Tibial nerve (tissue), 4 donors: Measurements from ENCODE around the gene PLEKHJ1. TPM values are rescaled to one million over a fixed set of nuclear protein-coding genes. Genes with fewer than 3 reads are reported as not detected.
A peak's percentile ranks its signal among the peaks of the same experiment; 100 is the strongest.

ENCODE experiments used
- DNase-seq, 2 donors: peaks; one replicate each; pipeline ENCODE4 v3.0.0-alpha.2; 2019; ENCODE audit warnings: low spot score in 2 of 2
- H3K27ac ChIP-seq, 4 donors: fragments of 200-600 bp; sonication (generic) in 3 of 4; one replicate each; pipeline ENCODE4 v1.5.1; 2017 to 2019; ENCODE audit warnings: mild to moderate bottlenecking in 1 of 4
- H3K27me3 ChIP-seq, 2 donors: fragments of 200-600 bp; sonication (generic) in 1 of 2; one replicate each; pipeline versions ENCODE4 v1.5.1 to v1.6.0; 2017 to 2019
- H3K36me3 ChIP-seq, 3 donors: fragments of 200-600 bp; sonication (generic); one replicate each; pipeline ENCODE4 v1.5.1; 2018 to 2019
- H3K4me1 ChIP-seq, 4 donors: fragments of 200-600 bp; sonication (generic) in 3 of 4; one replicate each; pipeline ENCODE4 v1.5.1; 2017 to 2019
- H3K4me3 ChIP-seq, 4 donors: fragments of 200-600 bp; sonication (generic) in 3 of 4; one replicate each; pipeline ENCODE4 v1.5.1; 2017 to 2019; ENCODE audit warnings: mild to moderate bottlenecking in 1 of 4, moderate library complexity in 1 of 4
- H3K9me3 ChIP-seq, 4 donors: fragments of 200-600 bp; sonication (generic) in 3 of 4; one replicate each; pipeline ENCODE4 v1.5.1; 2017 to 2019
- EP300 ChIP-seq, 2 donors: sonication (generic); formaldehyde crosslinking; IDR thresholded peaks; one replicate each; pipeline ENCODE4 v1.6.1; 2017; ENCODE audit warnings: antibody characterized with exemption in 2 of 2, mild to moderate bottlenecking in 1 of 2
- POLR2A ChIP-seq, 2 donors: fragments of 450-650 bp; IDR thresholded peaks; one replicate each; pipeline ENCODE4 v1.6.1; 2017; ENCODE audit warnings: antibody characterized with exemption in 2 of 2, mild to moderate bottlenecking in 2 of 2, moderate library complexity in 2 of 2
- WGBS, 2 donors: methylation state at CpG; one replicate each; pipeline ENCODE4 v1.1.5; 2018; 5-methylcytosine and 5-hydroxymethylcytosine counted together
- total RNA-seq, 4 donors: library from RNA; depleted of rRNA; stranded (reverse); fragments of >200 nt; gene quantifications; one replicate each; pipeline ENCODE4 v1.1.0, GENCODE V29; 2016
- TF ChIP-seq, protein P1 (sequence below), 5 experiments: fragments of 200-600 bp in 3 of 5; fragments of 450-650 bp in 2 of 5; sonication (generic) in 3 of 5; IDR thresholded peaks; one replicate each; pipeline ENCODE4 v1.5.1; 2016 to 2019; ENCODE audit warnings: antibody characterized with exemption in 5 of 5, mild to moderate bottlenecking in 3 of 5, moderate library complexity in 2 of 5

Gene PLEKHJ1
- total RNA-seq, 4 donors from 2014 or later = 37.3 to 67.5 (median 51.2) TPM

DNA sequence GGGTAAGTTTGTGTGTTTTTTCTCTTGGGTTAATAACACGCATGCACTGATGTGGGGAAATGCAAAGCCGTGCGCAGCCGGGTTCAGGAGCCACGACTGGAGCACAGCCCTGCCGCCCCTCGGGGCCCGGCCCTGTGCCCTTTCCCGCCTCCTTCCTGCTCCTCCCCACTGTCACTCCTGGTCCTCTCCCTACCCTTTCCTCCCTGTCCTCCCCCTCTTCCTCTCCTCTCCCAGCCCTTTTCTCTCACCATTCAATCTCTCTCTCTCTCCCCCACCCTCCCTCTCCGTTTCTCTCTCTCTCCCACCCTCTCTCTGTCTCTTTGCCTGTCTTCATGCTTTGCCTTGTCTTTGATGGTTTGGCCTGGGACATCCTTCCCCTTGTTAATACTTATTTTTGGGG is 27.2 kb downstream of the PLEKHJ1 start:
- peak overlapping the region in 2 of 4 donors; percentile 12 to 40 for H3K27ac ChIP-seq
- 57 to 58% methylated on average over 10 of the region's 10 CpGs for WGBS, 2 donors

DNA sequence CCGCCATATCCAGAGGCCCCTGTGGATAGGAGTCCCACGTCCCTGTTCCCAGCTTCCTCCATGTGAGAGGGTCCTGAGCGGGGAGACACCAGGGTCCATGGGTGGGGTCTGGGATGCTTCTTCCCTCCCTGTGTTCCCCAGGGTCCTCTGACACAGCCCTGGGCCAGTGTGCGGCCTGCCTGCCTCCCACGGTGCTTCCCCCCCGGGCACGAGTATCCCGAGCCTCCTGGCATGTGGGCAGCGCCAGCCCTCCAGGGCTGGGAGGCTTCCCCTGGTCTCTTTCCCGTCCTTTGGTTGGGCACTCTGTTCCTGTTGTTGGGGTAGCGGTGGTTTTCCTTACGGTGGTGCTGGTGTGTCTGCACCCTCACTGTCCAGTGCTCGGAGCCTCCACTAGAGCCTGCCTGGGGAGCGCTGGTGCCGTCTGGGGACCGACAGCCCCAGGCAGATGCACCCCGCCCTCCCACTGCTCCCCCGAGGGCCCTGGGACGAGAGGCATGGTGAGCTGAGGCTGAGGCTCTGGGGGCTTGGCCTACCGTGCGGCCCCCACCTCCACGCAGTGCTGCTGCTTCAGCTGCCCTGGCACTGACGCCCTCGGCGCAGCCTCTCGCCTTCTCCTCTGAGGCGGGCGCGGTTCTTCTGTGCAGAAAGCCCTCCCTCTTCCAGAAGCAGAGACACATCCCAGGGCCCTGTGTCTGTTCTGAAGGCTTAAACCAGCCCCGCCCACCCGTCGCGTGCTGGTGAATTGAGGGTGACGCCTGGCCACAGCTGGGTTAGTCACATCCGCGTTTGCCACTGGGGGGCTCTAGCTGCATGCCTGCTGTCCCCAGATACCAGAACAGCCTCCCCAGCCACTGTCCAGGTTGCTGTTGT is 27.9 kb downstream of the PLEKHJ1 start:
- H3K36me3 ChIP-seq = peaks cover 0 to 86% (median 13%) of the 10 kb centered on the region in 3 donors
- 35 to 64% methylated on average over 5 to 36 of the region's 36 CpGs for WGBS, 2 donors
- peak; percentile 65 to 75 for DNase-seq
- no peaks in the 10 kb centered on the region for H3K27me3 ChIP-seq
- H3K9me3 ChIP-seq = no peaks in the 10 kb centered on the region
- TF ChIP-seq, protein P1, sequence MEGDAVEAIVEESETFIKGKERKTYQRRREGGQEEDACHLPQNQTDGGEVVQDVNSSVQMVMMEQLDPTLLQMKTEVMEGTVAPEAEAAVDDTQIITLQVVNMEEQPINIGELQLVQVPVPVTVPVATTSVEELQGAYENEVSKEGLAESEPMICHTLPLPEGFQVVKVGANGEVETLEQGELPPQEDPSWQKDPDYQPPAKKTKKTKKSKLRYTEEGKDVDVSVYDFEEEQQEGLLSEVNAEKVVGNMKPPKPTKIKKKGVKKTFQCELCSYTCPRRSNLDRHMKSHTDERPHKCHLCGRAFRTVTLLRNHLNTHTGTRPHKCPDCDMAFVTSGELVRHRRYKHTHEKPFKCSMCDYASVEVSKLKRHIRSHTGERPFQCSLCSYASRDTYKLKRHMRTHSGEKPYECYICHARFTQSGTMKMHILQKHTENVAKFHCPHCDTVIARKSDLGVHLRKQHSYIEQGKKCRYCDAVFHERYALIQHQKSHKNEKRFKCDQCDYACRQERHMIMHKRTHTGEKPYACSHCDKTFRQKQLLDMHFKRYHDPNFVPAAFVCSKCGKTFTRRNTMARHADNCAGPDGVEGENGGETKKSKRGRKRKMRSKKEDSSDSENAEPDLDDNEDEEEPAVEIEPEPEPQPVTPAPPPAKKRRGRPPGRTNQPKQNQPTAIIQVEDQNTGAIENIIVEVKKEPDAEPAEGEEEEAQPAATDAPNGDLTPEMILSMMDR (IDR thresholded peaks at IDR 0.05) = peak in 1 of 5 experiments; percentile 21
- no peak for TF ChIP-seq EP300 (IDR thresholded peaks at IDR 0.05)
- TF ChIP-seq POLR2A (IDR thresholded peaks at IDR 0.05) = no peak
- no peak overlapping the region for H3K4me3 ChIP-seq
- peaks cover 0 to 15% (median 8%) of the 10 kb centered on the region in 4 donors for H3K4me1 ChIP-seq
- peak overlapping the region in 2 of 4 donors; percentile 12 to 40 for H3K27ac ChIP-seq

More for the DNA sequence above, 27.2 kb downstream of the PLEKHJ1 start:
- DNase-seq = no peak
- Histone ChIP-seq H3K9me3 (no peaks in the 10 kb centered on the region), H3K36me3 (peaks cover 0 to 86% (median 17%) of the 10 kb centered on the region in 3 donors), H3K4me3 (no peak overlapping the region), H3K27me3 (no peaks in the 10 kb centered on the region), H3K4me1 (peaks cover 0 to 15% (median 8%) of the 10 kb centered on the region in 4 donors)
- TF ChIP-seq EP300 (IDR thresholded peaks at IDR 0.05) = no peak
- TF ChIP-seq, protein P1 (IDR thresholded peaks at IDR 0.05) = no peak
- no peak for TF ChIP-seq POLR2A (IDR thresholded peaks at IDR 0.05)

GRCh38 chr19:2207008-2207407 is 29.1 kb downstream of the PLEKHJ1 start:
- H3K4me3 ChIP-seq = no peak overlapping the region
- peaks cover 0 to 15% (median 8%) of the 10 kb centered on the region in 4 donors for H3K4me1 ChIP-seq
- WGBS, 2 donors = 87 to 89% methylated on average over 14 to 15 of the region's 15 CpGs
- H3K27ac ChIP-seq = no peak overlapping the region
- TF ChIP-seq, protein P1 (IDR thresholded peaks at IDR 0.05) = no peak
- no peak for TF ChIP-seq POLR2A (IDR thresholded peaks at IDR 0.05)
- TF ChIP-seq EP300 (IDR thresholded peaks at IDR 0.05) = no peak
- peaks cover 0 to 86% (median 13%) of the 10 kb centered on the region in 3 donors for H3K36me3 ChIP-seq
- no peaks in the 10 kb centered on the region for H3K27me3 ChIP-seq
- H3K9me3 ChIP-seq = no peaks in the 10 kb centered on the region
- no peak for DNase-seq

DNA sequence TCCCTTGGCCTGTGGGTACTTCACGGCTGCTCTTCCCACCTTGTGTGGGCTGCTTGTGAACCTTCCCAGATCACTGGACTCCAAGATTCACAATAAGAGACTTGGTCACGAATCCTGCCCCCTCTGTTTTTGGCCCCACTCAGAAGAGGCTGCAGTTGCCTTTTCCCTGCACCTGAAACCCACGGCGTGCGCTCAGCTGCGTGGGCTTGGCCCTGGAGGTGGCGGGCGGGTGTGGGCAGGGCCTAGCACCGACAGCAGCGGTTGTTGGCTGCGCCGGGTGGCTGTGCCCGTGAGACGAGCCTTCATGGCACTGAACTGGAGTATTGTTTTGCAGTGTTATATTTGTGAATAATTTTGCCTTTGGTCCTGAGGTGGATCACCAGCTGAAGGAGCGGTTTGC is 33.8 kb downstream of the PLEKHJ1 start:
- TF ChIP-seq, protein P1 (IDR thresholded peaks at IDR 0.05) = no peak
- TF ChIP-seq EP300 (IDR thresholded peaks at IDR 0.05) (no peak), POLR2A (IDR thresholded peaks at IDR 0.05) (no peak)
- peaks cover 0 to 16% (median 0%) of the 10 kb centered on the region in 4 donors for H3K4me1 ChIP-seq
- H3K27ac ChIP-seq = no peak overlapping the region
- peaks cover 0 to 72% (median 0%) of the 10 kb centered on the region in 3 donors for H3K36me3 ChIP-seq
- DNase-seq = no peak
- no peaks in the 10 kb centered on the region for H3K27me3 ChIP-seq
- WGBS, 2 donors = 72 to 84% methylated on average over 15 of the region's 15 CpGs
- H3K9me3 ChIP-seq = no peaks in the 10 kb centered on the region
- no peak overlapping the region for H3K4me3 ChIP-seq
